ENCODE data around the gene VSNL1. TPM values are rescaled to one million over a fixed set of nuclear protein-coding genes. Genes with fewer than 3 reads are reported as not detected.

VSNL1 gene
- total and polyA plus RNA-seq, 2 donors = 0.47 to 1.4 TPM

GRCh38 chr2:17573804-17574175, 33.3 kb downstream of the VSNL1 start:
- no peak for DNase-seq (ENCODE audit: low read depth in 6 of 9, low spot score in 9 of 9)
- Histone ChIP-seq H3K4me3 (ENCODE audit: low read length in 2 of 2) (no peak overlapping the region), H3K4me1 (ENCODE audit: control insufficient read depth in 2 of 2, insufficient read depth in 2 of 2, low read length in 2 of 2) (no peaks in the 10 kb centered on the region), H3K9me3 (ENCODE audit: control insufficient read depth in 2 of 2, insufficient read depth in 1 of 2, low read length in 1 of 2) (no peaks in the 10 kb centered on the region), H3K27ac (ENCODE audit: low read depth in 1 of 2, low read length in 1 of 2) (no peak overlapping the region), H3K36me3 (ENCODE audit: control insufficient read depth in 2 of 2, insufficient read depth in 2 of 2, low read length in 1 of 2) (no peaks in the 10 kb centered on the region), H3K27me3 (ENCODE audit: control insufficient read depth in 2 of 2, insufficient read depth in 1 of 2, low read length in 1 of 2) (no peaks in the 10 kb centered on the region)
- 83% methylated on average over 3 of the region's 3 CpGs for WGBS

- H3K27me3 ChIP-seq (ENCODE audit: control insufficient read depth in 2 of 2, insufficient read depth in 1 of 2, low read length in 1 of 2) = no peaks in the 10 kb centered on the region
- no peak overlapping the region for H3K4me3 ChIP-seq (ENCODE audit: low read length in 2 of 2)
- no peaks in the 10 kb centered on the region for H3K36me3 ChIP-seq (ENCODE audit: control insufficient read depth in 2 of 2, insufficient read depth in 2 of 2, low read length in 1 of 2)
- no peak overlapping the region for H3K27ac ChIP-seq (ENCODE audit: low read depth in 1 of 2, low read length in 1 of 2)
- 92% methylated on average over 3 of the region's 3 CpGs for WGBS
- no peak for DNase-seq (ENCODE audit: low read depth in 6 of 9, low spot score in 9 of 9)
- no peaks in the 10 kb centered on the region for H3K4me1 ChIP-seq (ENCODE audit: control insufficient read depth in 2 of 2, insufficient read depth in 2 of 2, low read length in 2 of 2)
- H3K9me3 ChIP-seq (ENCODE audit: control insufficient read depth in 2 of 2, insufficient read depth in 1 of 2, low read length in 1 of 2) = no peaks in the 10 kb centered on the region
Measured at GRCh38 chr2:17574406-17575073, 34.0 kb downstream of the VSNL1 start.

GRCh38 chr2:17576802-17577201, 36.3 kb downstream of the VSNL1 start:
- H3K27ac ChIP-seq (ENCODE audit: low read depth in 1 of 2, low read length in 1 of 2) = no peak overlapping the region
- H3K36me3 ChIP-seq (ENCODE audit: control insufficient read depth in 2 of 2, insufficient read depth in 2 of 2, low read length in 1 of 2) = no peaks in the 10 kb centered on the region
- no peaks in the 10 kb centered on the region for H3K27me3 ChIP-seq (ENCODE audit: control insufficient read depth in 2 of 2, insufficient read depth in 1 of 2, low read length in 1 of 2)
- WGBS = 92% methylated on average over 1 of the region's 1 CpG
- no peaks in the 10 kb centered on the region for H3K9me3 ChIP-seq (ENCODE audit: control insufficient read depth in 2 of 2, insufficient read depth in 1 of 2, low read length in 1 of 2)
- H3K4me1 ChIP-seq (ENCODE audit: control insufficient read depth in 2 of 2, insufficient read depth in 2 of 2, low read length in 2 of 2) = no peaks in the 10 kb centered on the region
- H3K4me3 ChIP-seq (ENCODE audit: low read length in 2 of 2) = no peak overlapping the region
- no peak for DNase-seq (ENCODE audit: low read depth in 6 of 9, low spot score in 9 of 9)

GRCh38 chr2:17578466-17578928, 38.0 kb downstream of the VSNL1 start:
- Histone ChIP-seq H3K36me3 (ENCODE audit: control insufficient read depth in 2 of 2, insufficient read depth in 2 of 2, low read length in 1 of 2) (no peaks in the 10 kb centered on the region), H3K9me3 (ENCODE audit: control insufficient read depth in 2 of 2, insufficient read depth in 1 of 2, low read length in 1 of 2) (no peaks in the 10 kb centered on the region), H3K4me3 (ENCODE audit: low read length in 2 of 2) (no peak overlapping the region), H3K27me3 (ENCODE audit: control insufficient read depth in 2 of 2, insufficient read depth in 1 of 2, low read length in 1 of 2) (no peaks in the 10 kb centered on the region), H3K4me1 (ENCODE audit: control insufficient read depth in 2 of 2, insufficient read depth in 2 of 2, low read length in 2 of 2) (no peaks in the 10 kb centered on the region), H3K27ac (ENCODE audit: low read depth in 1 of 2, low read length in 1 of 2) (no peak overlapping the region)
- DNase-seq (ENCODE audit: low read depth in 6 of 9, low spot score in 9 of 9) = peak in 1 of 9 donors; percentile 2
- 73% methylated on average over 5 of the region's 5 CpGs for WGBS

DNA sequence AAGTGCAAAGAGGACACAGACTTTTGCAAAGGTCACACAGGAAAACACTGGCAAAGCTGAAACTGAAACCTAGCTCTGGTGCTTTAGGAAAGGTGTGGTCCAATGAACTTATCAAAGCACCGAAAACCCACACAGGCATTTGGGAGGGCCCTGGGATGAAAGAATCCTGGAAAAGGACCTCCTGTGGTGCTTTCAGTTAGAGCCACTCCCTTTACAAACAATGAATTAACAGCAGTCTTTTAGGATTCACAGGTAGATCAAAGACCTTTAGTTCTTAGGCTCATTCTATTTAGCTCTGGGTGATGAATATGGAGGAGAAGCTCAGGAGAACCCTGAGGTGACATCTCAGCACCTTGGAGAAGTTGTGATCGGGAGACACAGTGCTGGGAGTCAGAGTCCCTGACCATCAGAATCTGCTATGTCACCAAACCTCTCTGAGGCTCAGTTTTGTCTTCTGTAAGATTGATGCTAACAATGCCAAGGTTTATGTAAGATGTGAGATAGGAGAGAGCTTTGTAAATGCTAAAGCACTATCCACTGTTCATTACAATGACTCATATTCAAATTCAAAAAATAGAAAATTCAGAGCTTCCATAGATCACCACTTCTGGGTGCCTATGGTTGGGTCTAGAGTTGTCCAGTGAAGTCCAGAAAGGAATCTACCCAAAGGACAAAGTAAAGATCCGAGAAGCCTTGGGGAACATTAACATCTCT, 39.3 kb downstream of the VSNL1 start:
- no peak overlapping the region for H3K27ac ChIP-seq (ENCODE audit: low read depth in 1 of 2, low read length in 1 of 2)
- 91% methylated on average over 3 of the region's 3 CpGs for WGBS
- no peak for DNase-seq (ENCODE audit: low read depth in 6 of 9, low spot score in 9 of 9)

DNA sequence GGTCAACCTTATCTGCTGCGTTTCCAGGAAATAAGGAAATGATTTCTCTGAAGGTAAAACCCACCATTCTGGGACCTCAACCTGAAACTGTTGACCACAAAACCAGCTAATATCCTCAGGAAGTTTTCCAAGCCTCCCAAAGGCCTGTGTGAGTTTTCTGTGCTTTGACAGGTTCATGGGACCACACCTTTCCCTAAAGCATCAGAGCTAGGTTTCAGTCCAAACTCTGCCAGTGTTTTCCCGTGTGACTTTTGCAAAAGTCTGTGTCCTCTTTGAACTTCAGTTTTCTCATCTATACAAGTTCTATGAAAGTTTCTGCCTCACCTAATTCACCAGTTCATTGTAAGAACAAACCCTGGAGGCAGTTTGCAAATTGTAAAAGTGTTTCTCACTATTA, 39.8 kb downstream of the VSNL1 start:
- Histone ChIP-seq H3K4me3 (ENCODE audit: low read length in 2 of 2) (no peak overlapping the region), H3K27ac (ENCODE audit: low read depth in 1 of 2, low read length in 1 of 2) (no peak overlapping the region), H3K4me1 (ENCODE audit: control insufficient read depth in 2 of 2, insufficient read depth in 2 of 2, low read length in 2 of 2) (no peaks in the 10 kb centered on the region), H3K9me3 (ENCODE audit: control insufficient read depth in 2 of 2, insufficient read depth in 1 of 2, low read length in 1 of 2) (no peaks in the 10 kb centered on the region), H3K36me3 (ENCODE audit: control insufficient read depth in 2 of 2, insufficient read depth in 2 of 2, low read length in 1 of 2) (no peaks in the 10 kb centered on the region), H3K27me3 (ENCODE audit: control insufficient read depth in 2 of 2, insufficient read depth in 1 of 2, low read length in 1 of 2) (no peaks in the 10 kb centered on the region)
- 83% methylated on average over 2 of the region's 2 CpGs for WGBS
- no peak for DNase-seq (ENCODE audit: low read depth in 6 of 9, low spot score in 9 of 9)

More for the DNA sequence above, 39.3 kb downstream of the VSNL1 start:
- no peaks in the 10 kb centered on the region for H3K27me3 ChIP-seq (ENCODE audit: control insufficient read depth in 2 of 2, insufficient read depth in 1 of 2, low read length in 1 of 2)
- H3K4me3 ChIP-seq (ENCODE audit: low read length in 2 of 2) = no peak overlapping the region
- H3K4me1 ChIP-seq (ENCODE audit: control insufficient read depth in 2 of 2, insufficient read depth in 2 of 2, low read length in 2 of 2) = no peaks in the 10 kb centered on the region
- no peaks in the 10 kb centered on the region for H3K9me3 ChIP-seq (ENCODE audit: control insufficient read depth in 2 of 2, insufficient read depth in 1 of 2, low read length in 1 of 2)
- no peaks in the 10 kb centered on the region for H3K36me3 ChIP-seq (ENCODE audit: control insufficient read depth in 2 of 2, insufficient read depth in 2 of 2, low read length in 1 of 2)

DNA sequence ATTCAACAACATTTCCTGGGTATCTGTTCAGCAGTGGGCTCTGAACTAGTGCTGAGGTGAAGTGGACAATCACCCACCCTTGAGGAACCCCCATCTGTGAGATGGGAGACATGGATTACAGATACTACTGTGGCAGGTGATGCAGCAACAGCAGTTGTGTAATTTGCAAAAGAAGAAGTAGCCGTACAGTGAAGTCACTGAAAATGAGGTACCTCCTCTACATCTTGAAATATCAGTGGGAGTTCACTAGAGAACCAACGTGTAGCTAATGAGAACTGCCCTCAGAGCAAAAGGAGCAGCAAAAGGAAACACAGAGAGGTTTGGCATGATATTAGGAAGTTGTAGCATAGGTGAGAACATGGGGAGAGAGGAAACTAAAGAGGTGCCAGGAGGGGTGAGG, 41.3 kb downstream of the VSNL1 start:
- H3K4me1 ChIP-seq (ENCODE audit: control insufficient read depth in 2 of 2, insufficient read depth in 2 of 2, low read length in 2 of 2) = no peaks in the 10 kb centered on the region
- no peak overlapping the region for H3K27ac ChIP-seq (ENCODE audit: low read depth in 1 of 2, low read length in 1 of 2)
- no peaks in the 10 kb centered on the region for H3K27me3 ChIP-seq (ENCODE audit: control insufficient read depth in 2 of 2, insufficient read depth in 1 of 2, low read length in 1 of 2)
- DNase-seq (ENCODE audit: low read depth in 6 of 9, low spot score in 9 of 9) = no peak
- no peak overlapping the region for H3K4me3 ChIP-seq (ENCODE audit: low read length in 2 of 2)
- no peaks in the 10 kb centered on the region for H3K9me3 ChIP-seq (ENCODE audit: control insufficient read depth in 2 of 2, insufficient read depth in 1 of 2, low read length in 1 of 2)
- H3K36me3 ChIP-seq (ENCODE audit: control insufficient read depth in 2 of 2, insufficient read depth in 2 of 2, low read length in 1 of 2) = no peaks in the 10 kb centered on the region
- WGBS = 93% methylated on average over 2 of the region's 2 CpGs

DNA sequence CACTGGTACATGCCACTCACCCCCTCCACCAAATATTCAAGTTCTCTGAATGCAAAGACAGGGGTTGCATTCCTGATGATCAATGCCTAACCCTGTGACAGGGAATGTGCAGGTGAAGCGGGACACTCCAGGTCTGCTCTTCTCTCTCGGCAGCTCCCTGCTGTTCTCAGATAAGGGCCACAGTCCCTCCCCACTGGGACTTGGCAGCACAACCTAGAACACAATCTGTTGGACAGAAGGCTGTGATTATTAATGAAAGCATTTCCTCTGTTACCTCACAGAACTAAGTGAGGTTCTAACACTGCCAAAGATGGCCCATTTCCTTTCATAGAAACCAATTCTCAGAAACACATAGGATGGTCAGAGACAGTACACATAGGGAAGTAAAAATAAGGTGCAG, 42.7 kb downstream of the VSNL1 start:
- Histone ChIP-seq H3K4me1 (ENCODE audit: control insufficient read depth in 2 of 2, insufficient read depth in 2 of 2, low read length in 2 of 2) (no peaks in the 10 kb centered on the region), H3K9me3 (ENCODE audit: control insufficient read depth in 2 of 2, insufficient read depth in 1 of 2, low read length in 1 of 2) (no peaks in the 10 kb centered on the region)
- WGBS = 94% methylated on average over 2 of the region's 2 CpGs

DNA sequence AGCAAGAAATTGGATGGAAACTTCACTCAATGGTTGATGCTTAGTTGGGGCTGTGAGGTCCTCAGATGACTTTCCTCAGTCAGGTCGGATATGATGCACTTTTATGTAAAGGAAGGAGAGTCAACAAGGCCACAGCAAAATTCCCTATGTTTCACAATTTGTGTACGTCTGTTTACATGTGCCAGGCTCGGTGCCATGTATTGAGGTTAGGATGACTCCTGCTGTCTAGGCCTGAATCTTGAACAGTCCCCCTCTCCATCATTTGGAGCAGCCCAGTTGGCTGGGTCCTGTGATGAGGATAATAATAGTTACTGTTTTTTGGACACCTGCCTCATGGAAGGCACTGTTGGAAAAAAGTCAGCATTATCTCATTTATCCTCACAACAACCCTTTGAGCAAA, 43.1 kb downstream of the VSNL1 start:
- DNase-seq (ENCODE audit: low read depth in 6 of 9, low spot score in 9 of 9) = no peak
- H3K36me3 ChIP-seq (ENCODE audit: control insufficient read depth in 2 of 2, insufficient read depth in 2 of 2, low read length in 1 of 2) = no peaks in the 10 kb centered on the region
- H3K4me3 ChIP-seq (ENCODE audit: low read length in 2 of 2) = no peak overlapping the region
- H3K4me1 ChIP-seq (ENCODE audit: control insufficient read depth in 2 of 2, insufficient read depth in 2 of 2, low read length in 2 of 2) = no peaks in the 10 kb centered on the region
- H3K27me3 ChIP-seq (ENCODE audit: control insufficient read depth in 2 of 2, insufficient read depth in 1 of 2, low read length in 1 of 2) = no peaks in the 10 kb centered on the region
- 93% methylated on average over 3 of the region's 3 CpGs for WGBS
- no peak overlapping the region for H3K27ac ChIP-seq (ENCODE audit: low read depth in 1 of 2, low read length in 1 of 2)
- H3K9me3 ChIP-seq (ENCODE audit: control insufficient read depth in 2 of 2, insufficient read depth in 1 of 2, low read length in 1 of 2) = no peaks in the 10 kb centered on the region

More for the DNA sequence above, 42.7 kb downstream of the VSNL1 start:
- no peak for DNase-seq (ENCODE audit: low read depth in 6 of 9, low spot score in 9 of 9)
- Histone ChIP-seq H3K36me3 (ENCODE audit: control insufficient read depth in 2 of 2, insufficient read depth in 2 of 2, low read length in 1 of 2) (no peaks in the 10 kb centered on the region), H3K27ac (ENCODE audit: low read depth in 1 of 2, low read length in 1 of 2) (no peak overlapping the region), H3K27me3 (ENCODE audit: control insufficient read depth in 2 of 2, insufficient read depth in 1 of 2, low read length in 1 of 2) (no peaks in the 10 kb centered on the region), H3K4me3 (ENCODE audit: low read length in 2 of 2) (no peak overlapping the region)

Data from thymus (tissue), 11 donors.